ENCODE measurements around the gene BAIAP2L1.
"Not testable (repeated sequence)": the region's sequence is repeated elsewhere in the genome, so short reads cannot be mapped to it uniquely, and the experiment has no call there.

BAIAP2L1 gene

GRCh38 chr7:98395481-98395880 is 5.4 kb downstream of the BAIAP2L1 start:
- H3K4me3 ChIP-seq (ENCODE audit: low read depth, low read length): no peak overlapping the region
- TF ChIP-seq CTCF (IDR thresholded peaks at IDR 0.05; ENCODE audit: borderline replicate concordance, insufficient read depth, low read depth, low read length): no peak

- TF ChIP-seq CTCF (IDR thresholded peaks at IDR 0.05; ENCODE audit: borderline replicate concordance, insufficient read depth, low read depth, low read length): no peak
Observed at GRCh38 chr7:98394377-98394836, 6.5 kb downstream of the BAIAP2L1 start.

GRCh38 chr7:98387544-98388226 is 13.2 kb downstream of the BAIAP2L1 start:
- H3K4me3 ChIP-seq (ENCODE audit: low read depth, low read length): no peak overlapping the region
- no peak for TF ChIP-seq CTCF (IDR thresholded peaks at IDR 0.05; ENCODE audit: borderline replicate concordance, insufficient read depth, low read depth, low read length)

More at GRCh38 chr7:98394377-98394836, 6.5 kb downstream of the BAIAP2L1 start:
- H3K4me3 ChIP-seq (ENCODE audit: low read depth, low read length): no peak overlapping the region

GRCh38 chr7:98387131-98387530 is 13.8 kb downstream of the BAIAP2L1 start:
- no peak for TF ChIP-seq CTCF (IDR thresholded peaks at IDR 0.05; ENCODE audit: borderline replicate concordance, insufficient read depth, low read depth, low read length)
- H3K4me3 ChIP-seq (ENCODE audit: low read depth, low read length): no peak overlapping the region

GRCh38 chr7:98385532-98385931 is 15.4 kb downstream of the BAIAP2L1 start:
- not testable (repeated sequence) for H3K4me3 ChIP-seq (ENCODE audit: low read depth, low read length)

GRCh38 chr7:98378210-98378819 is 22.6 kb downstream of the BAIAP2L1 start:
- no peak for TF ChIP-seq CTCF (IDR thresholded peaks at IDR 0.05; ENCODE audit: borderline replicate concordance, insufficient read depth, low read depth, low read length)
- no peak overlapping the region for H3K4me3 ChIP-seq (ENCODE audit: low read depth, low read length)

GRCh38 chr7:98376711-98377110 is 24.2 kb downstream of the BAIAP2L1 start:
- no peak for TF ChIP-seq CTCF (IDR thresholded peaks at IDR 0.05; ENCODE audit: borderline replicate concordance, insufficient read depth, low read depth, low read length)
- no peak overlapping the region for H3K4me3 ChIP-seq (ENCODE audit: low read depth, low read length)

Measured in GM12875 (cell line).